ENCODE results near the gene CHD9. TPM values are rescaled to one million over a fixed set of nuclear protein-coding genes. Genes with fewer than 3 reads are reported as not detected.

CHD9 gene
- total RNA-seq, 2 donors from 2014 or later = 38.1 to 58.7 TPM

GRCh38 chr16:53061256-53061655 lies 6.5 kb downstream of the CHD9 start:
- no peaks in the 10 kb centered on the region for H3K9me3 ChIP-seq
- WGBS, 2 donors = 92 to 93% methylated on average over 5 of the region's 5 CpGs
- intact Hi-C loops (cut with DNase I) = no loop called here
- H3K4me1 ChIP-seq = peaks cover 4% of the 10 kb centered on the region
- no peaks in the 10 kb centered on the region for H3K27me3 ChIP-seq
- DNase-seq = no peak
- H3K36me3 ChIP-seq (replicated peaks in 1 of 2; ENCODE audit: insufficient read depth in 1 of 2, low read depth in 2 of 2) = no peaks in the 10 kb centered on the region
- no peak for ATAC-seq
- H3K27ac ChIP-seq = no peak overlapping the region
- H3K4me3 ChIP-seq = no peak overlapping the region
- TF ChIP-seq CTCF (IDR thresholded peaks at IDR 0.05) (no peak), POLR2A (IDR thresholded peaks at IDR 0.05) (no peak)

- Histone ChIP-seq H3K27ac (no peak overlapping the region), H3K4me3 (no peak overlapping the region), H3K9me3 (no peaks in the 10 kb centered on the region), H3K4me1 (no peaks in the 10 kb centered on the region), H3K36me3 (replicated peaks in 1 of 2; ENCODE audit: insufficient read depth in 1 of 2, low read depth in 2 of 2) (no peaks in the 10 kb centered on the region), H3K27me3 (no peaks in the 10 kb centered on the region)
- intact Hi-C loops (cut with DNase I) = no loop called here
- TF ChIP-seq POLR2A (IDR thresholded peaks at IDR 0.05) (no peak), CTCF (IDR thresholded peaks at IDR 0.05) (no peak)
- WGBS, 2 donors = 48 to 61% methylated on average over 3 of the region's 3 CpGs
- DNase-seq (peak in 1 of 4 donors; percentile 35), ATAC-seq (no peak)
These were observed 6.9 kb downstream of the CHD9 start for GRCh38 chr16:53061701-53062159.

- Histone ChIP-seq H3K27me3 (no peaks in the 10 kb centered on the region), H3K27ac (no peak overlapping the region), H3K4me1 (no peaks in the 10 kb centered on the region), H3K9me3 (no peaks in the 10 kb centered on the region), H3K4me3 (no peak overlapping the region), H3K36me3 (replicated peaks in 1 of 2; ENCODE audit: insufficient read depth in 1 of 2, low read depth in 2 of 2) (no peaks in the 10 kb centered on the region)
- intact Hi-C loops (cut with DNase I) = no loop called here
- 80 to 83% methylated on average over 1 of the region's 1 CpG for WGBS, 2 donors
- TF ChIP-seq CTCF (IDR thresholded peaks at IDR 0.05) = no peak
- TF ChIP-seq POLR2A (IDR thresholded peaks at IDR 0.05) = no peak
- no peak for DNase-seq
- ATAC-seq = no peak
These were observed 9.3 kb downstream of the CHD9 start for GRCh38 chr16:53064081-53064578.

GRCh38 chr16:53065461-53066061 lies 10.8 kb downstream of the CHD9 start:
- Histone ChIP-seq H3K27ac (peak overlapping the region in 1 of 4 donors; percentile 1), H3K36me3 (replicated peaks in 1 of 2; ENCODE audit: insufficient read depth in 1 of 2, low read depth in 2 of 2) (no peaks in the 10 kb centered on the region), H3K9me3 (no peaks in the 10 kb centered on the region), H3K4me3 (no peak overlapping the region), H3K27me3 (no peaks in the 10 kb centered on the region), H3K4me1 (no peaks in the 10 kb centered on the region)
- peak; percentile 4 for ATAC-seq
- TF ChIP-seq CTCF (IDR thresholded peaks at IDR 0.05) = no peak
- no peak for TF ChIP-seq POLR2A (IDR thresholded peaks at IDR 0.05)
- WGBS, 2 donors = 72 to 73% methylated on average over 6 of the region's 6 CpGs
- no peak for DNase-seq
- intact Hi-C loops (cut with DNase I) = no loop called here

- 74 to 81% methylated on average over 2 of the region's 2 CpGs for WGBS, 2 donors
- ATAC-seq (no peak), DNase-seq (no peak)
- H3K4me1 ChIP-seq = peaks cover 3% of the 10 kb centered on the region
- no peaks in the 10 kb centered on the region for H3K9me3 ChIP-seq
- TF ChIP-seq POLR2A (IDR thresholded peaks at IDR 0.05) (no peak), CTCF (IDR thresholded peaks at IDR 0.05) (no peak)
- H3K4me3 ChIP-seq = no peak overlapping the region
- no peak overlapping the region for H3K27ac ChIP-seq
- intact Hi-C loops (cut with DNase I) = no loop called here
- H3K36me3 ChIP-seq (replicated peaks in 1 of 2; ENCODE audit: insufficient read depth in 1 of 2, low read depth in 2 of 2) = no peaks in the 10 kb centered on the region
- no peaks in the 10 kb centered on the region for H3K27me3 ChIP-seq
These were observed 12.9 kb downstream of the CHD9 start for GRCh38 chr16:53067675-53068074.
